ENCODE data around the gene AGO1.
A peak's percentile ranks its signal among the peaks of the same experiment; 100 is the strongest.
"Not testable (repeated sequence)": the region's sequence is repeated elsewhere in the genome, so short reads cannot be mapped to it uniquely, and the experiment has no call there.

AGO1 gene

GRCh38 chr1:35870651-35871309 is 12.2 kb upstream of the AGO1 start:
- Histone ChIP-seq H3K36me3 (replicated peaks) (no peaks in the 10 kb centered on the region), H3K27ac (no peak overlapping the region), H3K4me3 (ENCODE audit: low read depth, low read length) (no peak overlapping the region), H3K27me3 (replicated peaks) (no peaks in the 10 kb centered on the region)
- TF ChIP-seq CTCF (IDR thresholded peaks at IDR 0.05; ENCODE audit: low read depth, low read length, missing control alignments) = no peak
- in situ Hi-C loops (cut with HindIII; ENCODE audit: low pct_ligation_motif_present, low sequenced_read_pairs) = no loop called here
- DNase-seq = no peak

GRCh38 chr1:35873243-35873750 is 9.7 kb upstream of the AGO1 start:
- H3K27me3 ChIP-seq (replicated peaks) = no peaks in the 10 kb centered on the region
- H3K4me3 ChIP-seq (ENCODE audit: low read depth, low read length) = no peak overlapping the region
- TF ChIP-seq CTCF (IDR thresholded peaks at IDR 0.05; ENCODE audit: low read depth, low read length, missing control alignments) = no peak
- H3K36me3 ChIP-seq (replicated peaks) = no peaks in the 10 kb centered on the region
- in situ Hi-C loops (cut with HindIII; ENCODE audit: low pct_ligation_motif_present, low sequenced_read_pairs) = no loop called here
- no peak for DNase-seq
- H3K27ac ChIP-seq = no peak overlapping the region

- H3K27me3 ChIP-seq (replicated peaks); H3K36me3 ChIP-seq (replicated peaks); H3K27ac ChIP-seq; DNase-seq; H3K4me3 ChIP-seq (ENCODE audit: low read depth, low read length); in situ Hi-C loops (cut with HindIII; ENCODE audit: low pct_ligation_motif_present, low sequenced_read_pairs): not testable (repeated sequence)
These were observed 8.9 kb upstream of the AGO1 start for GRCh38 chr1:35874115-35874514.

GRCh38 chr1:35876988-35877387 is 6.0 kb upstream of the AGO1 start:
- H3K27ac ChIP-seq = no peak overlapping the region
- no peaks in the 10 kb centered on the region for H3K36me3 ChIP-seq (replicated peaks)
- no peak overlapping the region for H3K4me3 ChIP-seq (ENCODE audit: low read depth, low read length)
- no peak for DNase-seq
- no peaks in the 10 kb centered on the region for H3K27me3 ChIP-seq (replicated peaks)
- in situ Hi-C loops (cut with HindIII; ENCODE audit: low pct_ligation_motif_present, low sequenced_read_pairs) = no loop called here
- TF ChIP-seq CTCF (IDR thresholded peaks at IDR 0.05; ENCODE audit: low read depth, low read length, missing control alignments) = no peak

GRCh38 chr1:35881850-35882273 is 1.1 kb upstream of the AGO1 start:
- Histone ChIP-seq H3K27ac (no peak overlapping the region), H3K36me3 (replicated peaks) (no peaks in the 10 kb centered on the region), H3K4me3 (ENCODE audit: low read depth, low read length) (no peak overlapping the region), H3K27me3 (replicated peaks) (no peaks in the 10 kb centered on the region)
- DNase-seq = no peak
- no peak for TF ChIP-seq CTCF (IDR thresholded peaks at IDR 0.05; ENCODE audit: low read depth, low read length, missing control alignments)
- in situ Hi-C loops (cut with HindIII; ENCODE audit: low pct_ligation_motif_present, low sequenced_read_pairs) = no loop called here

GRCh38 chr1:35882586-35882944 is 444 bp upstream of the AGO1 start:
- H3K4me3 ChIP-seq (ENCODE audit: low read depth, low read length) = peak overlapping the region; percentile 35
- no peaks in the 10 kb centered on the region for H3K27me3 ChIP-seq (replicated peaks)
- DNase-seq = no peak
- H3K36me3 ChIP-seq (replicated peaks) = no peaks in the 10 kb centered on the region
- no peak overlapping the region for H3K27ac ChIP-seq
- TF ChIP-seq CTCF (IDR thresholded peaks at IDR 0.05; ENCODE audit: low read depth, low read length, missing control alignments) = no peak
- in situ Hi-C loops (cut with HindIII; ENCODE audit: low pct_ligation_motif_present, low sequenced_read_pairs) = no loop called here

All from brain microvascular endothelial cell (primary cell).